HepG2 (cell line): ENCODE data around the gene HELZ2. TPM values are rescaled to one million over a fixed set of nuclear protein-coding genes. Genes with fewer than 3 reads are reported as not detected.

Experiments
- ATF3 ChIP-seq: sonication (generic); formaldehyde crosslinking; IDR thresholded peaks from 2 replicates; pipeline ENCODE4 v1.4.0; 2020; ENCODE audit warnings: missing genetic modification reagents
- ATF5 ChIP-seq: sonication (generic); formaldehyde crosslinking; IDR thresholded peaks from 2 replicates; pipeline ENCODE4 v1.4.0; 2020; ENCODE audit warnings: mild to moderate bottlenecking, low read depth, missing genetic modification reagents
- ATM ChIP-seq: fragments of 450-650 bp; IDR thresholded peaks from 2 replicates; pipeline ENCODE4 v1.7.1; 2017; ENCODE audit warnings: mild to moderate bottlenecking, borderline replicate concordance
- BORCS8-MEF2B ChIP-seq: sonication (generic); formaldehyde crosslinking; IDR thresholded peaks from 2 replicates; pipeline ENCODE4 v1.8.0; 2022; ENCODE audit warnings: mild to moderate bottlenecking, missing genetic modification reagents
- CHD4 ChIP-seq: fragments of 200-600 bp; sonication (generic); IDR thresholded peaks from 2 replicates; pipeline ENCODE4 v1.7.0; 2017; ENCODE audit warnings: mild to moderate bottlenecking, low read length, borderline replicate concordance
- EEA1 ChIP-seq: sonication (generic); formaldehyde crosslinking; IDR thresholded peaks from 2 replicates; pipeline ENCODE4 v1.5.1; 2020; ENCODE audit warnings: mild to moderate bottlenecking, missing genetic modification reagents, borderline replicate concordance
- FOXO1 ChIP-seq: sonication (generic); formaldehyde crosslinking; IDR thresholded peaks from 2 replicates; pipeline ENCODE4 v1.4.0; 2020; ENCODE audit warnings: missing genetic modification reagents
- HNF1B ChIP-seq: sonication (generic); formaldehyde crosslinking; IDR thresholded peaks from 2 replicates; pipeline ENCODE4 v1.5.1; 2020; ENCODE audit warnings: mild to moderate bottlenecking, moderate library complexity, missing genetic modification reagents
- IKZF1 ChIP-seq: fragments of 450-650 bp; IDR thresholded peaks from 2 replicates; pipeline ENCODE4 v1.7.1; 2016
- JUN ChIP-seq: sonication (generic); formaldehyde crosslinking; IDR thresholded peaks from 2 replicates; pipeline ENCODE4 v1.4.0; 2020; ENCODE audit warnings: mild to moderate bottlenecking, missing genetic modification reagents
- KLF9 ChIP-seq: IDR thresholded peaks from 2 replicates; pipeline ENCODE4 v1.6.1; 2016; ENCODE audit warnings: low read depth
- MLLT10 ChIP-seq: sonication (generic); formaldehyde crosslinking; IDR thresholded peaks from 2 replicates; pipeline ENCODE4 v1.4.0; 2020; ENCODE audit warnings: missing genetic modification reagents
- NCOR1 ChIP-seq: fragments of 200-600 bp; sonication (generic); IDR thresholded peaks from 2 replicates; pipeline ENCODE4 v1.7.0; 2017; ENCODE audit warnings: antibody characterized with exemption, low read length, borderline replicate concordance
- NFIC ChIP-seq: IDR thresholded peaks from 2 replicates; pipeline ENCODE4 v1.6.1; 2012; ENCODE audit warnings: mild to moderate bottlenecking, low read length, inconsistent platforms
- NFKBIZ ChIP-seq: IDR thresholded peaks from 2 replicates; pipeline ENCODE4 v1.6.1; 2018; ENCODE audit warnings: missing genetic modification reagents, missing compliant biosample characterization
- SRSF1 ChIP-seq: fragments of 200-400 bp; formaldehyde crosslinking; optimal IDR thresholded peaks from 2 replicates; pipeline ENCODE3; 2017; ENCODE audit warnings: mild to moderate bottlenecking, low read depth, low read length, moderate library complexity
- TFDP2 ChIP-seq: sonication (generic); formaldehyde crosslinking; IDR thresholded peaks from 2 replicates; pipeline ENCODE4 v1.4.0; 2020; ENCODE audit warnings: missing genetic modification reagents
- THRA ChIP-seq: sonication (generic); formaldehyde crosslinking; IDR thresholded peaks from 2 replicates; pipeline ENCODE4 v1.4.0; 2020; ENCODE audit warnings: missing genetic modification reagents, borderline replicate concordance
- ZBTB26 ChIP-seq: IDR thresholded peaks from 2 replicates; pipeline ENCODE4 v1.6.1; 2016; ENCODE audit warnings: missing compliant biosample characterization, missing genetic modification reagents, borderline replicate concordance
- ZNF12 ChIP-seq: sonication (generic); formaldehyde crosslinking; IDR thresholded peaks from 2 replicates; pipeline ENCODE4 v1.5.0; 2020; ENCODE audit warnings: missing genetic modification reagents
- ZNF556 ChIP-seq: sonication (generic); formaldehyde crosslinking; IDR thresholded peaks from 2 replicates; pipeline ENCODE4 v1.4.0; 2020; ENCODE audit warnings: mild to moderate bottlenecking, missing genetic modification reagents, borderline replicate concordance
- ZNF746 ChIP-seq: sonication (generic); formaldehyde crosslinking; IDR thresholded peaks from 2 replicates; pipeline ENCODE4 v1.8.0; 2022; ENCODE audit warnings: mild to moderate bottlenecking, missing genetic modification reagents
- ZSCAN29 ChIP-seq: sonication (generic); formaldehyde crosslinking; conservative IDR thresholded peaks from 2 replicates; pipeline ENCODE4 v1.4.0; 2020; ENCODE audit warnings: mild to moderate bottlenecking, missing genetic modification reagents
- ZSCAN9 ChIP-seq: IDR thresholded peaks from 2 replicates; pipeline ENCODE4 v1.6.1; 2016; ENCODE audit warnings: borderline replicate concordance
- polyA plus RNA-seq, 8 experiments: library from polyadenylated mRNA; depleted of rRNA in 3 of 8; stranded (reverse) in 7 of 8; unstranded in 1 of 8; fragments of >200 nt; fragmentation: Illumina TruSeq in 4 of 8; extraction: Trizol in 4 of 8; gene quantifications; 2 replicates each; pipeline versions ENCODE4 v1.2.1 to v1.2.3, GENCODE V29; 2011 to 2016; ENCODE audit warnings: low read depth in 4 of 8, missing spikeins in 1 of 8, mixed read lengths in 1 of 8; ENCODE audit not compliant: insufficient read depth in 1 of 8
- total RNA-seq, 5 experiments: library from RNA; depleted of rRNA; stranded (reverse); fragments of >200 nt; fragmentation: Illumina TruSeq; extraction: Trizol; gene quantifications; 2 replicates each; pipeline ENCODE4 v1.2.3, GENCODE V29; 2016; ENCODE audit warnings: low read depth in 1 of 5

Gene HELZ2
- total and polyA plus RNA-seq, 2 of the 13 experiments (the other 11 are each of a cell fraction or from before 2014, with no cell fraction given), result 9.6 to 10.1 TPM

- TF ChIP-seq ATF5, result no peak
- no peak for TF ChIP-seq IKZF1
- no peak for TF ChIP-seq TFDP2 (CRISPR knock-in tag)
- TF ChIP-seq HNF1B (CRISPR knock-in tag), result peak; percentile 83
- TF ChIP-seq NFKBIZ (CRISPR knock-in tag), result 0 out of 2 replicates have a peak, but pooled peaks have one; percentile 30
- no peak for TF ChIP-seq ZNF12 (CRISPR knock-in tag)
- 0 out of 2 replicates have a peak, but pooled peaks have one; percentile 23 for TF ChIP-seq JUN
- peak; percentile 85 for TF ChIP-seq ATF3
- TF ChIP-seq SRSF1, result no peak
- TF ChIP-seq THRA (CRISPR knock-in tag), result no peak
- TF ChIP-seq KLF9, result 0 out of 2 replicates have a peak, but pooled peaks have one; percentile 53
- TF ChIP-seq ZNF746 (CRISPR knock-in tag), result 0 out of 2 replicates have a peak, but pooled peaks have one; percentile 34
- no peak for TF ChIP-seq MLLT10
- TF ChIP-seq NCOR1, result peak; percentile 27; the same call in 1 of the 2 replicates
- TF ChIP-seq FOXO1 (CRISPR knock-in tag), result 0 out of 2 replicates have a peak, but pooled peaks have one; percentile 17
- no peak for TF ChIP-seq ZSCAN29
- TF ChIP-seq ZSCAN9 (CRISPR knock-in tag), result 0 out of 2 replicates have a peak, but pooled peaks have one; percentile 18
- TF ChIP-seq EEA1 (CRISPR knock-in tag), result no peak
- TF ChIP-seq NFIC, result no peak
- TF ChIP-seq BORCS8-MEF2B (CRISPR knock-in tag), result no peak
- TF ChIP-seq ZNF556, result 0 out of 2 replicates have a peak, but pooled peaks have one; percentile 24
- TF ChIP-seq ZBTB26, result peak; percentile 19; the same call in 1 of the 2 replicates
- no peak for TF ChIP-seq CHD4
- TF ChIP-seq ATM, result no peak
Measured at GRCh38 chr20:63574829-63575743, 1.0 kb upstream of the HELZ2 start (continued).
